Stimulated activated CD8-positive, alpha-beta memory T cell treated with anti-CD3 and anti-CD28 coated beads, Interleukin-2, amount 100 ng/mL, for 48 hours (primary cell): ENCODE results near the gene ACER2.

Source experiments
- DNase-seq, 2 donors: peaks; one replicate each; pipeline ENCODE4 v3.0.0-alpha.2; 2020; ENCODE audit warnings: low read depth in 2 of 2

ACER2 gene

DNA sequence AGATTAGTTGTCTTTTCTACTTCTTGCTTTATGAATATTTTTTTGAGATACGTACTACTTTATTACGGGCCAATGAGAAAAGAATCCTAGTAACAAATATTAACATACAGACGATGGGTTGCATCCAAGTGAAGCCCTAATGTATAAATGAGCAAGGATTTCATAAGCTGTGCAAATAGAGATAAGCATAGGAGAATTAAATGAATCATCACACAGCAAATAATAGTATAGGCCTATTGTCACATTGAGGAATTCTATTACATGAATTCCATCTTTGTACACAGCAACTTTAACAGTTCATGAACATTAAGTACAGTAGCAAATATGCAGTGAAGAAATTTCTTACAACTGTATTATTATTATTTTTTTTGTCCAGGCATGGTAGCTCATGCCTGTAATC lies 78.0 kb downstream of the ACER2 start:
- DNase-seq, result no peak

DNA sequence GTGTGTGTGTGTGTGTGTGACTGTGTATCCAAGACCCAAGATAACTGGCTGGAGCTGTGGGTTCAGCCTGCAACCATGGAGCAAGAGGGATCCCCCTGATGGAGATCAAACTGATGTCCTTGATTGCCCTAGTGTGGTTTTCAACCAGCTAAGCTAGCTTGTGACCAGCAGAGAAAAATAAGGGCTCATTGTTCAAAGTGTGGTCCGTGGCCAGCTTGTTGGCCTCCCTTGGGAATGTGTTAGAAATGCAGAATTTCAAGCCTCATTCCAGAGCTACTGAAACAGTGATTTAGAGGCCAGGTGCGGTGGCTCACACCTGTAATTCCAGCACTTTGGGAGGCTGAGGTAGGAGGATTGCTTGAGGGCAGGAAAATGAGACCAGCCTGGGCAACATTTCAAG lies 79.9 kb downstream of the ACER2 start:
- DNase-seq, result no peak

DNA sequence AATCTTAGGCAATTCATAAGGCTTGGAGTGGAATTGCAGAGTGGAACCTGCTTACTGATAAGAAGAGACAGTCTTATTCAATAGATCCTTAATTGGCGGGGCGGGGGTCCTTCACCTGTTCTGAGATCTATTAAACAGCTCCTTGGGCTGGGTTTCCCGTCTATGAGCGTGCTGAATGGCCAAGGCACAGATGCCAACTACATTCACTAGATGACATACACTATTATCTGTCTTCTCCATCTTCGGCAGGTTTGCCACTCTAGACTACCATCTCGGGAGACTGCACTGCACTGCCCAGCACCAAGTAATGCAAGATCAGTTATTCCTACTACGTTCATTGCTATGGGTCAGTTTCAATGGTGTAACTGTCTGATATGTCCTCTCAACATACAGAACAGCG lies 81.5 kb downstream of the ACER2 start:
- DNase-seq, result no peak

DNA sequence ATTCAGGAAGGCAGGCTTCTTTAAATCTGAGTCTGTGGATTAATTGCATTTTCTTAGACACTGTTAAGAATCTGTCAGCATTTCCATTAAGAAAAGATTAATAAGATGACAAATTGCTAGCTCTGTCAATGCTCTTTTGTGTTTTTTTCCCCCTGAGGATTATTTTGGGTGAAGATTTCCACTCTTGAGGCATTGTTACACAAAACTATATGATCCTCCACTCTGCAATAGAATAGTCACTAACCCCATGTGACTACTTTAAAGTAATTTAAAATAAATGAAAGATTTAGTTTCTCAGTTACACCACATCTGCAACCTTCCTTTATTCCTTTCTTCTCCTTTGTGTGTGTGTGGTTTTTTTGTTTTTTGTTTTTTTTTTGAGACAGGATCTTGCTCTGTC lies 82.0 kb downstream of the ACER2 start:
- no peak for DNase-seq

DNA sequence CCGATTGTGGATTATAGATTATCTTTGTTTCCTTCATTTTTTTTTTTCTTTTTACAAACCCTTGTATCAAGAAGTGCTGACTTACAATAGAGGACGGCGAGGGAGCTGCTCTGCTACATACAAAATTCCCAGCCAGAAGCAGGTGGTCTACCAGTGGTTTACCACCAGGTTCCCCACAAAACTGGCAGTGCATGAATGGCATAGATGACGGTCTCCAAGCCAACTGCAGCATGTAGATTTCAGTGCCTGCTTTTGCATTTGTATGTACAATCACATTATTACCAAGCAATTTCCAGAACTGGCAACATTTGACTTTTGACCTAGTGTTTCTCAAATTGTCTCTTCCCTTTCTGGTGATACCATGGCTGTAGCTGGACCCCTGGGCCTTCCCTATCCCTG lies 84.0 kb downstream of the ACER2 start:
- DNase-seq, result no peak

DNA sequence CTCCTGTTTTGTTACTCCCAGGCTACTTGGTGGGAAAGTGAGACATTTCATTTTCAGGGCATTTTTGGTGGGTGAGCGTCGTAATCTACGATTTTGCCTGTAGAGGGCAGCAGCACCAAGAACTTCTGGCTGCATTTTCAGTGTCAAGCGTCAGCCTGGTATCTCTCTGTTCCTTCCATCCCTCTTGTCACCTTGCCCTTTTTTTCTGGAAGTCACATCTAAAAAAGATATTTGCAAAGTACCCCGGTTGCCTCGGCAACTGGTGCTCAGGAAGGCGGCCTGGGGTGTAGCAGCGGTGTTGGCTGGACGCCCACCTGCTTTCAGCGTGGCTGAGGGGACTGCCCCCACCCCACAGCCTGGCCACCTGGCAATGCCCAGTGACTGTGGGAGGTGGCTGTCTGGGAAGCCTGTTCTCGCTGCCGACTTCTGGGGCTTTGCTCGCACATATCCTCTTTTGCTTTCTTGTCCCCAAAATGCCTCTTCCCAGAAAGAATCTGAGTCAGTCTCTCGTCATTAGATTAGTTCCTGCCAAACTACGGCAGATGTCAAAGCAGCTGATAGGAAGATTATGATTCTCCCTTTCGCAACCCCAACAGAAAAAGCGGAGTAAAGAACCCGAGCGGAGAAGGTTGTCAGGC lies 84.5 kb downstream of the ACER2 start:
- DNase-seq, result peak in 1 of 2 donors; percentile 28

DNA sequence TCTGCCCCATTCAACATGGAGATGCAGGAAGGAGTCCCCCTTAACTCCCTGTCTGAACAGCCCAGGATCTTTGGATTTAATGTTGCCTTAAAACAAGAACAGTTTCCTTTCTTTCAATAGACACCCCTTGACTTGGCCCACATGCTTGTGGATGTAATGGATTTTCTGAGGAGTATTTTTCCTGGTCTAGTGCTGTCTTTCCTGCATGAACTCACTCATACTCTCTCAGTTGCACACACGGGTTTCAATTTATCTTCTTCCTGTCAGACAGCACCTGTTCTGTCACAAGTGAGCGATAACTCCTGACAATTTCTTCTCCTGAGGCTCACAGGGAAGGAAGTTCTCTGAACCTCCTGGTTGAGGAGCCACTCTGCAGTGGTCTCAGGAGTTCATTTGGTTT lies 85.1 kb downstream of the ACER2 start:
- DNase-seq, result no peak

DNA sequence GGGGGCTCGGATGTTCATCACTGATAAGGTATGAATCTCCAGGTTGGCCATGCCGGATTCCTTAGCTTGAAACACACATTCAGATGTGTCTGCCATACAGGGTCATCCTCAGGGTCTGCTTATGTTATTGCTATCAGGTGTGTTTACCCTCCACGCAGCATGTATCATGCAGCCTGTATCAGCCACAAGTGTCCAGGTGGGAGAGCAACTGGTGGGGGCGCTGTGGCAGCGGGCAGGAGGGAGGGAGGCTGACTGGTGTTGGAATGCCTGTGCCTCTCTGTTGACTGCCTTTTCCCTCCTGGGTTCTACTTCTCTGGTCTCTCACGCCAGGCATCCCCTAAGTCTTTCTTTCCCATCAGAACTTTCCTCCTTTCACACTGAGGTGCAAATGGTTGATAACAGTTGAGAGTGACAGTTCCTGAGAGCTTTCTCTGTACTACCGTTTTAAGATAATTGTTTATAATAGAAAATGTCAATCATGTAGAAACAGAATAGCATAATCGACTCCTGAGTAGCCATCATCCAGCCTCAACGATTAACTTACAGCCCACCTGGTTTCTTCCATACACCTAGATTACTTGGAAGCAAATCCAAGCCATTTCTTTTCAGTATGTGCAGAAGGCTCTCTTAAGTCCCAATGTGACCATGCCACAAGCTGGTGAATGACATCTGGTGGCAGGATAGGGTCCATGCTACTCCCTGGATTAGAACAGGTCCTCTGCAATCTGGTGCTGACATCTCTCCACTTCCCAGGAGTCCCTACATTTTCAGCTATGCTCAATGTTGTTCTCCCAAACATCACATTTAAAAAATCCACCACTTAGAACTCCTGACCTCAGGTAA lies 86.6 kb downstream of the ACER2 start:
- no peak for DNase-seq

DNA sequence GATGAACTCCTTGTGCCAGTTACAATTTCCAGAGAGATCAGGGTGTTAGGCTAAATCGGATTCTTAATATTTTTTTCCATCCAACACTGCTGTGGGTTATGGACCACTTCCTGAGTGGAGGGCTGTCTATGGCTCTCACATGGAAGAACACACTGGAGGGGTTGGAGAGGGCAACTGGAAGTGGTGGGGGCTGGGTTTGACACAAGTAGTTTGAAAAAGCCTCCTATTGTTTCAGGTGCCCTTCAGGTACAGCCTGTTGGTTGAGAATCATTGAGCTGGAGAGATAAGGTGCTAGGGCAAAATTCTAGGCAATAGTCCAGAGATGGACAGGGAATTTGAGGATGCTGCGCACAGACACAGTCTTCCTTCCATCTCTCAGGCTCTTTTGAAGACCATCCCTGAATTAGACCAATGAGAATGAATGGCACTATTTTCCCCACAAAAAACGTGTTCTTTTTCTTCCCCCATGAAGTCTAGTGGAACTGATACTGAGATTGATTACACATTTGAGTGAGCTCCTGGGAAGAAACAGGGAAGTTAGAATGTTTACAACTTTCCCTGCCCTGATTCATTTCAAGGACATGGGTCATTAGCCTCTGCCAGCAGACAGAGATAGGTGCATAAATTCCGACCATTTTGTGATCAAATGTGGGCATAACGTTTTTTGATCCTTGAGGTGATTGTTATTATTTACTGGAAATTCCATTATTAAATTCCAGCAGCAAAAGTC lies 87.7 kb downstream of the ACER2 start:
- DNase-seq, result no peak

DNA sequence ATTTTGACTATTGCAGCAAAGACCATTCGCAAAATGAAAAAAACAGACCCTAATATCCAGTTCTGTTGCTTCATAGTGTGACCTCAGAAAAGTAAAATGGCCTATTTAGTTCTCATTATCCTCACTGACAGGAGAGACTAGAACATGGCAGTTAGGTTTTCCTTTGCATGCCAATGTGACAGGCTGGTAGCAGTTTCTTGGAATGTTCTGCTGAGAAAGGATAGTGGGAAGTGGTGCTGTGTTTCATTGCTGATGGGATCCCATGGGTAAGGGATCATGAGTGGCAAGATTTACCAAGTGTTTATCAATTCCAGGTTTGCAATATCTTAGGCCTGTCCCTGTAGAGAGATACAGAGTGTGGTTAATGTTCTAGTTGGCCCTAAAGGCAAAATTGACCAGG lies 88.5 kb downstream of the ACER2 start:
- no peak for DNase-seq

DNA sequence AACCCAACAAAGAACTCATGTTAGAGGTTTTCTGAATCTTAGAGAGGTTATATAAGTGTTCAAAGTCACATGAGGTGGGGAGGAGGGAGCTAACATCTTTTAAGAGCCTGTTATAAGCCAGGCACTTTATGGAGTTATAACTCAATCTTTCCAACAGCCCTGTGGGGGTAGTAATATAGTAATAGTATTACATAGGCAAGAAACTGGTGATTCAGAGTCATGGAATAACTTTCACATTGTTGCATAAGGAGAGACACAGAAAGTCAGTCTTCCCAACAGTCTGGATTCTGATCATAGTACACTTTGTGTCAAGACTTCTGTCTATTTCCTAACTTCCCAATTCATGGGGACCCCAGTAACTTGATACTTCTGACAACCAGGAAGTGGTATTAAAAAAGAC lies 89.2 kb downstream of the ACER2 start:
- DNase-seq, result no peak
